GM12892 (cell line): ENCODE data around the gene SPECC1.
A peak's percentile ranks its signal among the peaks of the same experiment; 100 is the strongest.
"Not testable (repeated sequence)": the region's sequence is repeated elsewhere in the genome, so short reads cannot be mapped to it uniquely, and the experiment has no call there.

Experiments used
- DNase-seq: peaks from one replicate; pipeline ENCODE4 v3.0.0; 2011; ENCODE audit not compliant: insufficient read length
- FAIRE-seq: peaks from 2 replicates; lab custom pipeline; 2011; peaks lifted over from hg19 to GRCh38; lab: Jason Lieb, UNC
- POLR2A ChIP-seq: IDR thresholded peaks from 2 replicates; pipeline ENCODE4 v1.6.1; 2011; ENCODE audit warnings: low read depth, low read length, control low read depth
- POLR2AphosphoS5 ChIP-seq: IDR thresholded peaks from 2 replicates; pipeline ENCODE4 v1.6.1; 2011; ENCODE audit warnings: low read depth, low read length, control low read depth
- TAF1 ChIP-seq: IDR thresholded peaks from 2 replicates; pipeline ENCODE4 v1.6.1; 2011; ENCODE audit warnings: low read depth, mild to moderate bottlenecking, control low read depth, low read length, borderline replicate concordance

SPECC1 gene

GRCh38 chr17:20211246-20211645, 202.1 kb downstream of the SPECC1 start:
- TF ChIP-seq POLR2A (no peak), POLR2AphosphoS5 (no peak), TAF1 (no peak)
- FAIRE-seq (no peak), DNase-seq (no peak)

- FAIRE-seq (no peak), DNase-seq (no peak)
- no peak for TF ChIP-seq TAF1
- TF ChIP-seq POLR2AphosphoS5 = no peak
- TF ChIP-seq POLR2A = no peak
Observed at GRCh38 chr17:20213449-20213848, 204.3 kb downstream of the SPECC1 start.

DNA sequence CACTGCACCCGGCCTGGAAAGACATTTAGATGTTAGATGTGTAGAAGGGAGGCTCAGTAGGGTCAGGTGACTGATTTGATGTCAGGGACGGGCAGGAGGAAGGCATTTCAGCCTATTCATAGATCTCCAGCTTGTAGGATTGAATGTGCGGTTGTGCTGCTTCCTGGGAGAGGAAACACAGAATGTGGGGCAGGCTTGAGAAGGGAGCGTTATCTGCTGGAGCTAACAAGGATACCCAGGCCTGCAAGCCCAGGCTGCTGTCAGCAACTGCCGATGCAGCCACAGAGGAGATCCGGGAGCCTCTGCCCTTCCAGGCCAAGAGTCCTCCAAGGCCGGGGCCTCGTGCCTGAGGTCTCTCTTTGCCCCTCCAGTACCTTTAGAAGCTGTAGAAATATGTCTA, 205.6 kb downstream of the SPECC1 start:
- DNase-seq (no peak), FAIRE-seq (no peak)
- TF ChIP-seq POLR2A = no peak
- TF ChIP-seq POLR2AphosphoS5 = no peak
- no peak for TF ChIP-seq TAF1

DNA sequence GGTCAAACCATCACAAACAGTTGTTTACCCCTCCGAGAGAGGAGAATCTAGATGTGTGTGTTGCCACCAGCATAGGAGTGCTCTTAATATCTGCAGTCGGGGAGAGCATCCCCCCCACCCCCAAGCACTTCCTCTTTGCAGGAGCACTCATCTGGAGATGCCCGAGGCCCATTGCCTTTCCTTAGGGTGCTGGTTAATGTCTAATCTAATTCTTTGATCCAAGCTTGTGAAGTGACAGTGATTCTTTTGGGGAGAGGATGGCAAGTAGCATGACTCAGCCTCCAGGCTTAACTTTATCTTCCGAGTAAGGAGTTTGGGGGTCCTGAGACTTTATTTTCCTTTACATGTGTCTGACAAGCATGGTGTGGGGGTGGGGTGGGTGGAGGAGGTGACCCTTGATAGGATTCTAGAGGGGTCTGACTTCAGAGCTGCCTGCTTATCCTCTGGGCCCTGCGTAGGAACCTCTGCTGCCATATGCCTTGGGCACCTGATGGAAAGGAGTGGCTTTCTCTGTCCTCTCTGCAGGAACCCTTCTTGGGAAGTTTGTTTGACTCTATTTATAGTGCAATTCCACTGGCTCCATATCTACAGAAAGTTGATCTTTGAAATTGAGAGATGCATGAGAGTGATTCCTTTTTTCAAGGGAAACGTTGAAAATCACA, 207.1 kb downstream of the SPECC1 start:
- FAIRE-seq (no peak), DNase-seq (no peak)
- TF ChIP-seq TAF1 = no peak
- TF ChIP-seq POLR2A = no peak
- TF ChIP-seq POLR2AphosphoS5 = no peak

GRCh38 chr17:20216853-20217252, 207.7 kb downstream of the SPECC1 start:
- FAIRE-seq (no peak), DNase-seq (no peak)

DNA sequence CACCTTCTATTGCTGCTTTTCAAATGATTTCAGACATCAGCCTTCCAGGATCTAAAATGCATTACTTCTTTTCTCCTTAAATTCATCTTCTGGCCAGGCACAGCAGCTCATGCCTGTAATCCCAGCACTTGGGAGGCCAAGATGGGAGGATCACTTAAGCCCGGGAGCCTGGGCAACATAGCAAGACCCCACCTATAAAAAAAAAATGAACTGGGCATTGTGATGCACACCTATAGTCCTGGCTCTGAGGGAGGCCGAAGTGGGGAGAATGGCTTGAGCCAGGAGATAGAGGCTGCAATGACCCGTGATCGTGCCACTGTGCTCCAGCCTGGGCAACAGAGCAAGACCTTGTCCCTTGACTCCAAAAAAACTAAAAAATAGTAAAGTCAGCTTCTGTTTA, 208.5 kb downstream of the SPECC1 start:
- DNase-seq (no peak), FAIRE-seq (no peak)
- no peak for TF ChIP-seq POLR2A
- TF ChIP-seq POLR2AphosphoS5 = no peak
- no peak for TF ChIP-seq TAF1

More at GRCh38 chr17:20216853-20217252, 207.7 kb downstream of the SPECC1 start:
- TF ChIP-seq POLR2A (no peak), POLR2AphosphoS5 (no peak)

DNA sequence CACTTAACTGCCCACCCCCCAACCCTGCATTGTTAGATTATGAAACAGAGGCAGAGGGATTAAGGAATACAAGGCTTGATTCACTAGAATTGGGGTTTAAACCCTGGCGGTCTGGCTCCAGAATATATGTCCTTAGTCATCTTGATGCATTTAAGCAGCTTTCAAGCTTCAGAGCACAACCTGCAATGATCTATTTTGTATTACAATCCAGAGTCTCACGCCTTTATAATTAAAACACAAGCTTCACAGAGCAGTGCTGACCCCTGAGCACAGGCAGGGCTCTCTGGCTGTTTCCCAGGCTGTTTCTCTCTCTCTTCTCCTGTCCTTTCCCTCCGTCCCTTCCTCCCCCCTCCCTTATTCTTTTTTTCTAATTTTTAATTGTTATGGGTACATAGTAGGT, 209.1 kb downstream of the SPECC1 start:
- FAIRE-seq = no peak

GRCh38 chr17:20223808-20224328, 214.7 kb downstream of the SPECC1 start:
- DNase-seq (no peak), FAIRE-seq (no peak)
- TF ChIP-seq TAF1 (no peak), POLR2AphosphoS5 (no peak), POLR2A (no peak)

More for the DNA sequence above, 209.1 kb downstream of the SPECC1 start:
- TF ChIP-seq POLR2A = no peak
- TF ChIP-seq TAF1 = no peak
- TF ChIP-seq POLR2AphosphoS5 = no peak
- DNase-seq = no peak

DNA sequence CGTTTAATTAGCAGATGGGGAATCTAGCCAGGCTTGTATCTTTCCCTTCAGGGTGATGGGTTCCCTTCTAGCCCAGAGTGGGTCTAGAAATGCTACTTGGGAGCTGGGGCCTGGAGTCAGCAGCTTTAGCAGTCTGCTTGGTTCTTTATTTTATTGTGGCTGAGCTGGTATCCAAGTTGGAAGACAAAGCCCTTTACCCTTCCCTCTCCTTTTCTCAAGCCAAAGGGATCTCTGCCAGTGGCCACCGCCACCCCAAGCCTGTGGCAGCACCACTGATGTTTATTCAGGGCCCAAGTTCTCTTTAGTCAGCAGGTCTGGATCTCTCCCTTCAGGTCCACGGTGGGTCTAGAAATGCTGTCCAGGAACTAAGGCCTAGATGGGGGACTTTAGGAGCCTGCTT, 215.2 kb downstream of the SPECC1 start:
- TF ChIP-seq TAF1 (no peak), POLR2AphosphoS5 (no peak), POLR2A (no peak)
- DNase-seq (no peak), FAIRE-seq (no peak)

DNA sequence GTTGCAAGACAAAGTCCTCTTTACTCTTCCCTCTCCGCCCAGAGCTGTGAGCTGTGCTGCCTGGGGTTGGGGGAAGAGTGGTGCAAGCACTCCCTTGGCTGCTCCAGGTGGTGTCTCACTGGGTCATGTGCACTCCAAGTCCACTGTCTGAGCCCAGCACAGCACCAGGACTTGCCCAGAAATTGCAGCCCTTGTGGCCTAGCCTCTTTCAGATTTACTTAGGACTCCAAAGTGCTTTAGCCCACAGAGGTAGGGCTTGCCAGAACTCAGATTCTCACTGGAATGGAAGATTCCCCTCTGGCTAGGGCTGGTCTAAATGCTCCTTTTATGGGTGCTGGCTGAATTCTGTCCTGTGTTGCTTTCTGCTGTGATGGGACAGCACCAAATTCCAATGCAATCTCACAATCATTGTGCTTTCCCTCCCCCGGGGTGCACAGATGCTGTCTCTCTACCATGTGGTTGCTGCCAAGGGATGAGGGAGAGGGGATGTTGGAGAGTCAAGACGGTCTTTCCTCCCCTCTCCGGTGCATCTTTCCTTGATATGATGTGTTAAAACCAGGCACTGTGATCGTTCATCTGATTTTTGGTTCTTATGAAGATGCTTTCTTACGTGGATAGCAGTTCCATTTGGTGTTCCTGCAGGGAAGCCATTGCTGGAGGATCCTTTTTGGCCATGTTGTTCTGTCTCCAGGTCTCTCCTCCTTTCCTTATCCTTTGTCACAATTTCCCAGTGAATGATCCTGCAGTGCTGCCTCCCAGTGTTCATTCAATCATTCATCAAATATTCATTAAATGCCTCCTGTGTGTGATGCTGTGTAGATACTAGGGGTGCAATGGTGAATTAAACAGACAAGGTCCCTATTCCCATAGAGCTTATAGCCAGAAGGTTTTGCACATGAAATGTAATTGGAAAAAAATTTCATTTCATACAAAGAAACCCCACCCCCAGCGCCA, 216.3 kb downstream of the SPECC1 start:
- TF ChIP-seq POLR2A (no peak), POLR2AphosphoS5 (no peak), TAF1 (no peak)
- no peak for FAIRE-seq
- DNase-seq = no peak

DNA sequence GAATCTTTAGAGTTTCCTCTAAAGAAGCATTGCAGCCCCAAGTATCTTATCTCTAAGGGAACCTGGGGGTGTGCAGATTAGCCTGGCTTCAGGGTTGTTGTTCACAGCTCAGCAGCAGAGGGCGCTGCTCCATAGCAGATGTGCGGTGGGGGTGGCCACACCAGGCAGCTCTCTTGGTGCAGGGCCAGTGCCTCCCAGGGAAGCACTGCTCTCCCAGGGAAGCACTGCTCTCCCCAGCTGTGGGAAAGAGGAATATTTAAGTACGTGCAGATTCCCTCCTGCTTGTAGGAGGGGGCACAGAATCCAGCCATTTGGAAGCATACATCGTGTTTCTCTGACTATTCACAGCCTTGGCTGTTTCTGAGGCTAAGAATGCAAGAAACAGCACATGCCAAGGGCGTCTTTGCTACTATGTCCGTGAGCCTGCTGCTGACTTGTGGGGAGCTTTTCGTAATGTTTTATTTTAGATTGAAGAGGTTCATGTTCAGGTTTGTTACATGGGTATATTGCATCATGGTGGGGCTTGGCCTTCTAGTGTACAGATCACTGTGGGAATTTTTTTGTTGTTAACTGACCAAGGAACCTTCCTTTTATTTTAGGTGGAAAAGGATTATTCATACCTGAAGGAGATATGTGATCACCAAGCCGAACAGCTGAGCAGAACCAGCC, 217.8 kb downstream of the SPECC1 start:
- peak; percentile 35 for DNase-seq
- FAIRE-seq = no peak
- TF ChIP-seq POLR2AphosphoS5 = no peak
- TF ChIP-seq TAF1 = no peak
- TF ChIP-seq POLR2A = no peak

GRCh38 chr17:20227720-20228370, 218.7 kb downstream of the SPECC1 start:
- not testable (repeated sequence) for DNase-seq, FAIRE-seq
